ENCODE measurements around the gene CSH2. TPM values are rescaled to one million over a fixed set of nuclear protein-coding genes. Genes with fewer than 3 reads are reported as not detected.

The CSH2 gene
- total RNA-seq, 1 experiment from 2014 or later, result not detected

DNA sequence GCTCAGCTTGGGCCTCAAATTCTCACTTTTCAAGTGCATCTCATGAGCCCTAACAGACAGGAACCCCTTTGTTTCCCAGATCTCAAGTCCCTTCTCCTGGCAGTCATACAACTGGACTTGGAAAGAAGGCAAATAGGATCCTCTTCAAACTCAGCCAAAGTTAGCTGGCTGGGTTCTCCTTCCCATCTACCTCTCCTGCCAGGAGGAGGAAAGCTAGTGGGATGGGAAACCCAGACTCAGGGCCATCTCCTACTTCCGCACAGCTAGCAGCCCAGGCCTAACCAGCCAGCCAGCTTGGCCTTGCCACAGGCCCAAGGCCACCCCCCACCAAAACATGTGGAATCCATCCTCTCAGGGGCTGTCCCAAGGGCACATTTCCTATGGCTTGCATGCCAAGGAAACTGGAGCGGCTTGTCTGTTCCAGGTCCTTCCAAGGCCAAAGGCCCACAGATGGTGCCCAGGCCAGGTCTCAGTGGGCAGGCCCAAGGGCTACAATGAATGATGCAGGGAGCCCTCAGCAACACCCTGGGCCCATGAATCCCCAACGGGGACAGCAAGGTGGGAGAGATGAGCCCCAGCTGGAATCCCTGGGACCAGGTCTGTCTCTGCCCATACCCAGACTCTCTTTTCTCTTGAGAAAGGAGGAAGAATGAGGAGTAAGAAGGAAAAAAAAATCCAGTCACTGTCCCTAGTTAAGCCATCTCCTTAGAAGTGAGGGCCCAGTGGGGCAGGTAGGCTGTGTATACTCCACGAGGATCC is 32.7 kb downstream of the CSH2 start:
- Mint-ChIP-seq H3K4me3 (ENCODE audit: unreplicated experiment) (peak overlapping the region; percentile 93), H3K27me3 (ENCODE audit: insufficient read depth, unreplicated experiment) (no peaks in the 10 kb centered on the region), H3K9me3 (ENCODE audit: unreplicated experiment) (no peaks in the 10 kb centered on the region), H3K27ac (ENCODE audit: low read depth, unreplicated experiment) (peak overlapping the region; percentile 90), H3K36me3 (ENCODE audit: insufficient read depth, unreplicated experiment) (peaks cover 31% of the 10 kb centered on the region), H3K4me1 (ENCODE audit: insufficient read depth, unreplicated experiment) (peaks cover 33% of the 10 kb centered on the region)
- no peak for DNase-seq (ENCODE audit: unreplicated experiment)
- intact Hi-C loops (cut with micrococcal nuclease), result no loop called here
- ChIA-PET CTCF (interaction anchor here (2.0 kb wide), 1 partner anchor 25 kb away, joined by 7 read pairs; no protein-coding TSS in a partner anchor), POLR2A (interaction anchor here (0.6 to 9.6 kb wide), 12 partner anchors 7 to 814 kb away, joined by 3 to 187 read pairs (median 6); partner anchors contain the start of genes CCDC47, DDX42, FTSJ3 and PSMC5)
- TF ChIP-seq, protein P1, sequence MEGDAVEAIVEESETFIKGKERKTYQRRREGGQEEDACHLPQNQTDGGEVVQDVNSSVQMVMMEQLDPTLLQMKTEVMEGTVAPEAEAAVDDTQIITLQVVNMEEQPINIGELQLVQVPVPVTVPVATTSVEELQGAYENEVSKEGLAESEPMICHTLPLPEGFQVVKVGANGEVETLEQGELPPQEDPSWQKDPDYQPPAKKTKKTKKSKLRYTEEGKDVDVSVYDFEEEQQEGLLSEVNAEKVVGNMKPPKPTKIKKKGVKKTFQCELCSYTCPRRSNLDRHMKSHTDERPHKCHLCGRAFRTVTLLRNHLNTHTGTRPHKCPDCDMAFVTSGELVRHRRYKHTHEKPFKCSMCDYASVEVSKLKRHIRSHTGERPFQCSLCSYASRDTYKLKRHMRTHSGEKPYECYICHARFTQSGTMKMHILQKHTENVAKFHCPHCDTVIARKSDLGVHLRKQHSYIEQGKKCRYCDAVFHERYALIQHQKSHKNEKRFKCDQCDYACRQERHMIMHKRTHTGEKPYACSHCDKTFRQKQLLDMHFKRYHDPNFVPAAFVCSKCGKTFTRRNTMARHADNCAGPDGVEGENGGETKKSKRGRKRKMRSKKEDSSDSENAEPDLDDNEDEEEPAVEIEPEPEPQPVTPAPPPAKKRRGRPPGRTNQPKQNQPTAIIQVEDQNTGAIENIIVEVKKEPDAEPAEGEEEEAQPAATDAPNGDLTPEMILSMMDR (IDR thresholded peaks at IDR 0.05; ENCODE audit: unreplicated experiment), result no peak
- BruUV-seq (replicated peaks), result no TSS peak

DNA sequence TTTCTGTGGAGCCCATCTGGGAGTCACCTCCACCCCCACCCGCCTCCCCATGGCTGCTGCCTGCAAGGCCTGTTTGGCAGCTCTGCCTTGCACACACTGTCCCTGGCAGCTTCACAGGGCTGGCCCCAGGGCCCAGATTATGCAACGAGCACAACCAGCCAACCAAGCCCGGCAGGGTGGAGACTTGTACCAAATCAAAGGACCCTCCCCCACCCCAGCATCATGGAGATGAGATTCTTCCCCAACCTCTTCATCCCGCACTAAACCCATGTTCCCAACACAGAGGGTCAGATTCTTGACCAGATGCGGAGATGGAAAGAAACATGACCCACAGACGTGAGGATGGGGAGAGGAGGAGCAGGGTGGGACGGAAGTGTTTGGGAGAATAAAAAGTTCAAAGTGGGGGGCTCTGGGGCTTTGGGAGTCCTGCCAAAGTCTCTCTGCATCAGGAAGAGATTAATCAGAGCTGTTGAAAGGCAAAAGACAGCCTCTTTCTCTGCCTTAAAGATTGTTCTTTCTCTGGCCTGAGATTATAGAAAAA is 34.8 kb downstream of the CSH2 start:
- no peaks in the 10 kb centered on the region for H3K9me3 Mint-ChIP-seq (ENCODE audit: unreplicated experiment)
- CTCF ChIA-PET, result interaction anchor here (1.0 to 1.8 kb wide), 4 partner anchors 11 to 669 kb away, joined by 3 to 7 read pairs (median 4); partner anchors contain the start of genes FTSJ3 and PSMC5
- DNase-seq (ENCODE audit: unreplicated experiment), result peak; percentile 89
- intact Hi-C loops (cut with micrococcal nuclease), result loop anchor here (5.0 kb wide), 1 partner anchor 1166 kb away; no protein-coding TSS in a partner anchor
- H3K4me1 Mint-ChIP-seq (ENCODE audit: insufficient read depth, unreplicated experiment), result peaks cover 25% of the 10 kb centered on the region
- TF ChIP-seq, protein P1 (IDR thresholded peaks at IDR 0.05; ENCODE audit: unreplicated experiment), result no peak
- no peaks in the 10 kb centered on the region for H3K27me3 Mint-ChIP-seq (ENCODE audit: insufficient read depth, unreplicated experiment)
- H3K36me3 Mint-ChIP-seq (ENCODE audit: insufficient read depth, unreplicated experiment), result peaks cover 52% of the 10 kb centered on the region
- no TSS peak for BruUV-seq (replicated peaks)
- peak overlapping the region; percentile 89 for H3K27ac Mint-ChIP-seq (ENCODE audit: low read depth, unreplicated experiment)
- H3K4me3 Mint-ChIP-seq (ENCODE audit: unreplicated experiment), result peak overlapping the region; percentile 67
- POLR2A ChIA-PET, result interaction anchor here (0.6 to 9.6 kb wide), 19 partner anchors 11 to 668 kb away, joined by 3 to 187 read pairs (median 3); partner anchors contain the start of genes CCDC47, CEP95, DDX42 and DDX5

DNA sequence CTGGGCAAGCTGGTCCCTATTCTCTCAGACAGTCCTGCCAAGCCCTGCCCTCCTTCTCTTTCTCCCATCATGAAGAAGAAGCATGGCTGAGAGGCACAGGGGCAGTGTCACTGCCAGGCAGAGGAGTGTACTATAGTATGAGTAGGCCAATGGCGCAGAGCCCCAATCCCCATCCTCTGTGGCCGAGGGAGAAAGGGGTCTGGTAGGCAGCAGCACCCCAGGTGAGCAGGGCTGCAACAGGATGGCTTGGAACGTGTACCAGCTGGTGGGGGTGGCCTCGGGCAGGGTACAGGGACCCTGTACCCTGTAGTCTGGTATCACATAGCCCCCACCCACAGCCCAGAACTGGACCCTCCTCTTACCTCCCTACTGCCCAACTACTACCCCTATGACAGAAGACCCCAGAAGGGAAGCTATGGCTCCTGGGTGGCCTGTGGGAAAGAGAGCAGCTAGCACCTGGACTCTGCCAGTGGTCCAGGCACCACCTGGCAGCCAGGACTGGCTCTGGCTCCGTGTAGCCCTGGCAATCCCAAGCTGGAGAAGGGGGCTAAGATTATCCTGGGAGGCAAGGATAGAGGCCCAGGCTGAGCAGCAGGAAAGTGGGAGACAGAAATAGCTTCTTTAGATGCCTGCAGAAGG is 35.4 kb downstream of the CSH2 start:
- Mint-ChIP-seq H3K36me3 (ENCODE audit: insufficient read depth, unreplicated experiment) (peaks cover 55% of the 10 kb centered on the region), H3K27me3 (ENCODE audit: insufficient read depth, unreplicated experiment) (no peaks in the 10 kb centered on the region), H3K9me3 (ENCODE audit: unreplicated experiment) (no peaks in the 10 kb centered on the region), H3K27ac (ENCODE audit: low read depth, unreplicated experiment) (peak overlapping the region; percentile 89), H3K4me1 (ENCODE audit: insufficient read depth, unreplicated experiment) (peaks cover 25% of the 10 kb centered on the region), H3K4me3 (ENCODE audit: unreplicated experiment) (peak overlapping the region; percentile 67)
- TF ChIP-seq, protein P1 (IDR thresholded peaks at IDR 0.05; ENCODE audit: unreplicated experiment), result no peak
- POLR2A ChIA-PET, result interaction anchor here (0.7 to 9.6 kb wide), 15 partner anchors 11 to 669 kb away, joined by 3 to 187 read pairs (median 4); partner anchors contain the start of genes CCDC47, CEP95, DDX42 and DDX5
- BruUV-seq (replicated peaks), result no TSS peak
- intact Hi-C loops (cut with micrococcal nuclease), result loop anchor here (5.0 kb wide), 1 partner anchor 1166 kb away; no protein-coding TSS in a partner anchor
- CTCF ChIA-PET, result interaction anchor here (0.7 to 1.8 kb wide), 7 partner anchors 10 to 670 kb away, joined by 3 to 7 read pairs (median 4); partner anchors contain the start of genes FTSJ3 and PSMC5
- no peak for DNase-seq (ENCODE audit: unreplicated experiment)
